Inferior parietal cortex (tissue), 1 donor: ENCODE results near the gene KANK4.
"Not testable (repeated sequence)": the region's sequence is repeated elsewhere in the genome, so short reads cannot be mapped to it uniquely, and the experiment has no call there.

Source experiments
- DNase-seq: peaks from one replicate; pipeline ENCODE4 v3.0.0-alpha.2; 2016; ENCODE audit errors: extremely low spot score

The KANK4 gene

GRCh38 chr1:62271948-62272728 is 47.1 kb downstream of the KANK4 start:
- no peak for DNase-seq

GRCh38 chr1:62271134-62271533 is 48.1 kb downstream of the KANK4 start:
- DNase-seq: no peak

GRCh38 chr1:62269851-62270495 is 49.3 kb downstream of the KANK4 start:
- no peak for DNase-seq

GRCh38 chr1:62269439-62269838 is 49.8 kb downstream of the KANK4 start:
- DNase-seq: no peak

- no peak for DNase-seq
These were observed 50.9 kb downstream of the KANK4 start for GRCh38 chr1:62268315-62268714.

GRCh38 chr1:62265956-62266935 is 53.0 kb downstream of the KANK4 start:
- no peak for DNase-seq

GRCh38 chr1:62263814-62264353 is 55.4 kb downstream of the KANK4 start:
- no peak for DNase-seq

- no peak for DNase-seq
These were observed 56.0 kb downstream of the KANK4 start for GRCh38 chr1:62263006-62263813.

GRCh38 chr1:62260688-62261087 is 58.5 kb downstream of the KANK4 start:
- no peak for DNase-seq

GRCh38 chr1:62259551-62259950 is 59.7 kb downstream of the KANK4 start:
- DNase-seq: no peak

GRCh38 chr1:62250126-62250726 is 69.0 kb downstream of the KANK4 start:
- DNase-seq: no peak

GRCh38 chr1:62247391-62248168 is 71.7 kb downstream of the KANK4 start:
- DNase-seq: no peak

- no peak for DNase-seq
These were observed 74.0 kb downstream of the KANK4 start for GRCh38 chr1:62245201-62245600.

GRCh38 chr1:62244380-62244779 is 74.9 kb downstream of the KANK4 start:
- DNase-seq: not testable (repeated sequence)

GRCh38 chr1:62241371-62242131 is 77.7 kb downstream of the KANK4 start:
- no peak for DNase-seq

- DNase-seq: no peak
These were observed 78.4 kb downstream of the KANK4 start for GRCh38 chr1:62240651-62241370.

- not testable (repeated sequence) for DNase-seq
These were observed 79.4 kb downstream of the KANK4 start for GRCh38 chr1:62239652-62240403.

- DNase-seq: no peak
These were observed 80.7 kb downstream of the KANK4 start for GRCh38 chr1:62238507-62238906.
